ENCODE data around the gene UBE4B. TPM values are rescaled to one million over a fixed set of nuclear protein-coding genes. Genes with fewer than 3 reads are reported as not detected.
"Not testable (repeated sequence)": the region's sequence is repeated elsewhere in the genome, so short reads cannot be mapped to it uniquely, and the experiment has no call there.

The UBE4B gene
- total RNA-seq, 1 experiment from 2014 or later, result 44.7 TPM

DNA sequence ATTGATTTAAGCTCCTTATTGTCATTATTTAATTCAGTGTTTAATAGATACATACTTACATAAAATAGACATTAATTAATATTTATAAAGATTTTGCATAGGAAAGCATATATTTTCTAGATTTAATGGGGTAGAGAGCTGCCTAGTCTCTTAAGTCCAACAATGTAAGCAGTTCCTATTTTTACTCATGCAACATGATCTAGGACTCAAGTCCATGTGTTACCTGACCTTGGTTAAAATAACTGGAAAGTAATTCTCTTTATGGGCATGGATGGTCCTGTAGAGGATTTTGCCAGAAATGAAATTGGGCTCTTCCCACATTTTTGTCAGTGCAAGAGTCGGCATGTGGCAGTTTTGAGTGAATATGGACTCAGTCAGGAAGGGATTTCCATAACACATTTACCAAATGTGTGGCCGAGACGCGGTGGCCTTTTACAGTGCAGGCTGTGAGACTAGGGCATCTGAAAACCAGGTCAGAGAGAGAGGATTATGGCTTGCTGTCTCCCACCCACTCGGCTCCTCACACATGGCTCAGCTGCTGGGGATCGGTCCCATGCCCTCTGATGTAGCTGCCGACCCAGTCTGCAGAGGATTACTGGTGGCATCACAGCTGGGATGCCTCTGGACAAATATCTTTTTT, 171.4 kb downstream of the UBE4B start:
- no peaks in the 10 kb centered on the region for H3K27me3 ChIP-seq (ENCODE audit: insufficient read depth, low read length)
- BruUV-seq (replicated peaks), result no TSS peak
- no peak overlapping the region for H3K27ac ChIP-seq (ENCODE audit: low read depth, low read length)
- H3K9ac ChIP-seq (ENCODE audit: low read length), result no peak overlapping the region
- intact Hi-C loops (cut with micrococcal nuclease), result no loop called here
- RAD21 ChIA-PET (ENCODE audit: low non-redundant PET in 1 of 2, low total read pairs in 2 of 2, uncharacterized antibody in 2 of 2, unreplicated experiment in 2 of 2), result no interaction called here
- CTCF ChIA-PET, result no interaction called here
- POLR2A ChIA-PET, result no interaction called here
- no peak overlapping the region for H3K4me2 ChIP-seq (ENCODE audit: low read length)
- TF ChIP-seq ZFX (IDR thresholded peaks at IDR 0.05) (no peak), FOSL1 (IDR thresholded peaks at IDR 0.05; ENCODE audit: low read depth) (no peak), POLR2A (IDR thresholded peaks at IDR 0.05; ENCODE audit: borderline replicate concordance, extremely low read depth, insufficient read depth, insufficient read length) (no peak), EZH2 (IDR thresholded peaks at IDR 0.05) (no peak), SRF (IDR thresholded peaks at IDR 0.05; ENCODE audit: low read depth) (no peak), JUND (IDR thresholded peaks at IDR 0.05) (no peak), SP1 (IDR thresholded peaks at IDR 0.05; ENCODE audit: low read depth) (no peak), ZNF274 (IDR thresholded peaks at IDR 0.05; ENCODE audit: low read depth, low read length) (no peak), TCF7L2 (IDR thresholded peaks at IDR 0.05; ENCODE audit: borderline replicate concordance, extremely low read depth, insufficient read depth, insufficient read length) (no peak)
- TF ChIP-seq, protein P1, sequence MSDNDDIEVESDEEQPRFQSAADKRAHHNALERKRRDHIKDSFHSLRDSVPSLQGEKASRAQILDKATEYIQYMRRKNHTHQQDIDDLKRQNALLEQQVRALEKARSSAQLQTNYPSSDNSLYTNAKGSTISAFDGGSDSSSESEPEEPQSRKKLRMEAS (IDR thresholded peaks at IDR 0.05), result no peak
- TF ChIP-seq, protein P2, sequence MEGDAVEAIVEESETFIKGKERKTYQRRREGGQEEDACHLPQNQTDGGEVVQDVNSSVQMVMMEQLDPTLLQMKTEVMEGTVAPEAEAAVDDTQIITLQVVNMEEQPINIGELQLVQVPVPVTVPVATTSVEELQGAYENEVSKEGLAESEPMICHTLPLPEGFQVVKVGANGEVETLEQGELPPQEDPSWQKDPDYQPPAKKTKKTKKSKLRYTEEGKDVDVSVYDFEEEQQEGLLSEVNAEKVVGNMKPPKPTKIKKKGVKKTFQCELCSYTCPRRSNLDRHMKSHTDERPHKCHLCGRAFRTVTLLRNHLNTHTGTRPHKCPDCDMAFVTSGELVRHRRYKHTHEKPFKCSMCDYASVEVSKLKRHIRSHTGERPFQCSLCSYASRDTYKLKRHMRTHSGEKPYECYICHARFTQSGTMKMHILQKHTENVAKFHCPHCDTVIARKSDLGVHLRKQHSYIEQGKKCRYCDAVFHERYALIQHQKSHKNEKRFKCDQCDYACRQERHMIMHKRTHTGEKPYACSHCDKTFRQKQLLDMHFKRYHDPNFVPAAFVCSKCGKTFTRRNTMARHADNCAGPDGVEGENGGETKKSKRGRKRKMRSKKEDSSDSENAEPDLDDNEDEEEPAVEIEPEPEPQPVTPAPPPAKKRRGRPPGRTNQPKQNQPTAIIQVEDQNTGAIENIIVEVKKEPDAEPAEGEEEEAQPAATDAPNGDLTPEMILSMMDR (IDR thresholded peaks at IDR 0.05 in 2 of 3, conservative IDR thresholded peaks at IDR 0.05 in 1 of 3; ENCODE audit: borderline replicate concordance in 1 of 3, insufficient read depth in 1 of 3, low read depth in 2 of 3, low read length in 2 of 3), result no peak
- H3K79me2 ChIP-seq (ENCODE audit: insufficient read depth, low read length), result no peaks in the 10 kb centered on the region
- H3K9me3 ChIP-seq (ENCODE audit: control insufficient read depth in 1 of 2, insufficient read depth in 1 of 2, low read depth in 1 of 2, low read length in 2 of 2), result no peaks in the 10 kb centered on the region
- H2AFZ ChIP-seq (ENCODE audit: low read depth, low read length, poor library complexity, severe bottlenecking), result no peak overlapping the region
- H3K4me1 ChIP-seq (ENCODE audit: control insufficient read depth in 1 of 2, insufficient read depth in 2 of 2, low read length in 2 of 2), result peaks cover under 1 to 2% of the 10 kb centered on the region in 2 experiments; a peak in 1 of 4 replicates
- H3K36me3 ChIP-seq (ENCODE audit: control insufficient read depth in 1 of 2, insufficient read depth in 2 of 2, low read length in 2 of 2), result no peaks in the 10 kb centered on the region
- H4K20me1 ChIP-seq (ENCODE audit: insufficient read depth), result no peaks in the 10 kb centered on the region
- no peak for DNase-seq (ENCODE audit: low read depth, low spot score)
- no peaks in the 10 kb centered on the region for H3K9me2 ChIP-seq (ENCODE audit: insufficient read depth)
- no peak for ATAC-seq
- no peak overlapping the region for H3K4me3 ChIP-seq (replicated peaks in 1 of 2; ENCODE audit: low read depth in 1 of 2, low read length in 2 of 2)

DNA sequence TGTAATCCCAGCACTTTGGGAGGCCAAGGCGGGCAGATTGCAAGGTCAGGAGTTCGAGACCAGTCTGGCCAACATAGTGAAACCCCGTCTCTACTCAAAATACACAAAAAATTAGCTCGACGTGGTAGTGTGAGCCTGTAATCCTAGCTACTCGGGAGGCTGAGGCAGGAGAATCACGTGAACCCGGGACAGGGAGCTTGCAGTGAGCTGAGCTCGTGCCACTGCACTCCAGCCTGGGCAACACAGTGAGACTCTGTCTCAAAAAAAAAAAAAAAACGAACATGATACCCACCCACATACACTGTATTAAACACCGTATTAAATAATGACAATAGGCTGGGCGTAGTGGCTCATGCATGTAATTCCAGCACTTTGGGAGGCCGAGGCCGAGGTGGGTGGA, 172.4 kb downstream of the UBE4B start:
- H3K4me2 ChIP-seq (ENCODE audit: low read length); H3K79me2 ChIP-seq (ENCODE audit: insufficient read depth, low read length); RAD21 ChIA-PET (ENCODE audit: low non-redundant PET in 1 of 2, low total read pairs in 2 of 2, uncharacterized antibody in 2 of 2, unreplicated experiment in 2 of 2); H3K36me3 ChIP-seq (ENCODE audit: control insufficient read depth in 1 of 2, insufficient read depth in 2 of 2, low read length in 2 of 2); H3K9me2 ChIP-seq (ENCODE audit: insufficient read depth); CTCF ChIA-PET; H3K27ac ChIP-seq (ENCODE audit: low read depth, low read length); H3K9me3 ChIP-seq (ENCODE audit: control insufficient read depth in 1 of 2, insufficient read depth in 1 of 2, low read depth in 1 of 2, low read length in 2 of 2); H3K9ac ChIP-seq (ENCODE audit: low read length); H3K4me1 ChIP-seq (ENCODE audit: control insufficient read depth in 1 of 2, insufficient read depth in 2 of 2, low read length in 2 of 2); H3K27me3 ChIP-seq (ENCODE audit: insufficient read depth, low read length); H3K4me3 ChIP-seq (replicated peaks in 1 of 2; ENCODE audit: low read depth in 1 of 2, low read length in 2 of 2); POLR2A ChIA-PET; intact Hi-C loops (cut with micrococcal nuclease); H4K20me1 ChIP-seq (ENCODE audit: insufficient read depth); DNase-seq (ENCODE audit: low read depth, low spot score); ATAC-seq; BruUV-seq (replicated peaks); H2AFZ ChIP-seq (ENCODE audit: low read depth, low read length, poor library complexity, severe bottlenecking): not testable (repeated sequence)
